Posterior cingulate gyrus (tissue), 11 donors: ENCODE results near the gene CKAP2.
"Not testable (repeated sequence)": the region's sequence is repeated elsewhere in the genome, so short reads cannot be mapped to it uniquely, and the experiment has no call there.

Experiments used
- DNase-seq, 10 donors: peaks; one replicate each; pipeline versions ENCODE4 v3.0.0 to v3.0.0-alpha.2; 2020 to 2021; ENCODE audit warnings: mixed read lengths in 3 of 10
- intact Hi-C: fragments of 100-400 bp; cut with DNase I; formaldehyde crosslinking; loops from one replicate; pipeline ENCODE4 v1.15.1; 2023

The CKAP2 gene

DNA sequence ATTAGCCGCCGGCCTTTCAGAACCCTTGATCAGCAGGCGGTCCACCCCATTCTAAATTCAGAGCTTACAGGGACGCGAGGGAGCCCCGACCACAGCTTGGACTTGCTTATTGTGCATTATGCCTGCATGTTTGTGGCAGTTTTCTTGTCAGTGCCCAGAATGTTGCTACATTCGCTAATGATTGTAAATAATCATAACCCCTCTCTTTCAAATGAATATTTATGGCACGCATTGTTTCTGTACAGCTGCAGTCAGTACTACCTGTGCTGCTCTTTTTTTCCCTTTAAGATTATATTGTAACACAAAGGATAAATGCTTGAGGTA is 4.5 kb upstream of the CKAP2 start:
- DNase-seq: no peak
- intact Hi-C loops: loop anchor here (1.0 to 10.0 kb wide), 4 partner anchors 48 to 246 kb away; partner anchors contain the start of gene SUGT1

DNA sequence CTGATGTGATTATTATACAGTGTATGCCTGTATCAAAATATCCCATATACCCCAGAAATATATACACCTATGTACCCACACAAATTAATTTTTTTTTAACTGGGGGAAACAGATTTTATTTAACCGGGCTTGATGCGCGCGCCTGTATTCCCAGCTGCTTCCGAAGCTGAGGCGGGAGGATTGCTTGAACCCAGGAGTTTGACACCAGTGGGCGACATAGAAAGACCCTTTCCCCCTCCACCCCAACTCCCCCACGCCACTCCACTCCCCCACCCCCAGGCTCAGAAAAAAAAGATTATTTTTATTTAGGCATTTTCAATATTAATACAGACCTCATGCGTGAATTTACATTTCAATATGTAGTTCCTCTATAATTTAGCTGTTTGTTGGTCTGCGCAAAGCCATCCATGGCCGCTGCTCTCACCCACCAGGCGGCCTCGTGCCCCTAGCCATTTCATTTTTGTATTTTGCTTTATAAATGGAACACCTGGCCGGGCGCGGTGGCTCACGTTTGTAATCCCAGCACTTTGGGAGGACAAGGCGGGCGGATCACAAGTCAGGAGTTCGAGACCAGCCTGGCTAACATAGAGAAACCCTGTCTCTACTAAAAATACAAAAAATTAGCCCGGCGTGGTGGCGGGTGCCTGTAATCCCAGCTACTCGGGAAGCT is 4.0 kb upstream of the CKAP2 start:
- peak in 2 of 10 donors; percentile 55 to 60 for DNase-seq
- intact Hi-C loops: loop anchor here (5.0 to 10.0 kb wide), 3 partner anchors 49 to 246 kb away; partner anchors contain the start of gene SUGT1

DNA sequence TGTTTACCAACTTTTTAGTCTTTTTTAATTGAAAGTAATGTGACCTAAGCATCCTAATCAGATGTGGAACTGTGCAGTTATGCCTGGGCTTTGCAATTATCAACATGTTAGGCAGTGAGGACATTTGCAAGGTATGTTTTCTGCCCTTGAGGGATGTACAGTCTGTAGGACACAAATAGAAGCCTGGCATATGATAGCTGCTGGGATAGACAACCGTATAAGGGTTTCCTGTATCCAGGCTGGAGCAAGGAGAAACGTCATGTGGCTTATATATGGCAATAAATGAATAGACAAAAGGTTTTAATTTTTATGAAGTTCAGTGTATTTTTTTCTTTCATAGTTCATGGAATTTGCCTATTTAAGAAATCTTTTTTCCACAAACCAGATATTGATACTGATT is 2.8 kb upstream of the CKAP2 start:
- intact Hi-C loops: loop anchor here (5.0 to 10.0 kb wide), 3 partner anchors 50 to 248 kb away; partner anchors contain the start of gene SUGT1
- DNase-seq: no peak

DNA sequence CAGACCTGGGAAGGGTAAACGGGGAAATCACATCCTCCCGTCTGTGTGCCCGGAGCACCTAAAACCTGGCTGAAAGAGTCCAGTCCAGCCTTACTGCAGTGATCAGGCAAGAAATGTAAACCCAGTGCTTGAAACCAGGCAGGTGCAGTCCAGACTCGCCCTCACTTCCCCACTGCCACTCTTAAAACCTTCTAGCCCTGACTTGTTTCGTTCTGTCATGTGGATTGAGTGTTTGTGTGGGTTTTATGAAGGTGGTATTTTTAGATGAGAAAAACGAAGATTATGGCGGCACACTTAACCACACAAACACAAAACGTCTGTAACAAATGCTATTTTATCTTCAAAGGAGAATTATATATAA is 839 bp upstream of the CKAP2 start:
- DNase-seq: peak in 4 of 10 donors; percentile 10 to 68 (median 60)
- intact Hi-C loops: loop anchor here (5.0 to 10.0 kb wide), 3 partner anchors 52 to 250 kb away; partner anchors contain the start of gene SUGT1

DNA sequence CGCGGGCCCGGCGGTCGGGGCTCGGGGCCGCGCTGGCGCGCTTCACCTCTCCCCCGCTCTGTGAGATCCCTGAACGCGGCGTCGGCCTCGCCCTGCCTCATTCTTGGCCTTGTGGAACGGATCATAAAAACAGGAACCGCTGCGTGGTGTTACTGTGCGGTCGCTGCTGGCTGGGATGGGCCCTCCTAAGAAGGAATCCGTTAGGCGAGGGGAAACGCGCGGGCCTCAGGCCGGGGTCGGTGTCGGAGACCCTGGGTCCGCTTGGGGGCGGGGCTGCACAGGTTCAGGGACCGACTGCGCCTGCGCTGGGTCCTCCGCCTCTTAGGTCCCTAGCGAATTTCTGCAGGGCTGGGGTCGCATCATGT is 381 bp downstream of the CKAP2 start:
- intact Hi-C loops: loop anchor here (10.0 kb wide), 1 partner anchor 251 kb away; no protein-coding TSS in a partner anchor
- peak; percentile 44 to 94 (median 62) for DNase-seq

DNA sequence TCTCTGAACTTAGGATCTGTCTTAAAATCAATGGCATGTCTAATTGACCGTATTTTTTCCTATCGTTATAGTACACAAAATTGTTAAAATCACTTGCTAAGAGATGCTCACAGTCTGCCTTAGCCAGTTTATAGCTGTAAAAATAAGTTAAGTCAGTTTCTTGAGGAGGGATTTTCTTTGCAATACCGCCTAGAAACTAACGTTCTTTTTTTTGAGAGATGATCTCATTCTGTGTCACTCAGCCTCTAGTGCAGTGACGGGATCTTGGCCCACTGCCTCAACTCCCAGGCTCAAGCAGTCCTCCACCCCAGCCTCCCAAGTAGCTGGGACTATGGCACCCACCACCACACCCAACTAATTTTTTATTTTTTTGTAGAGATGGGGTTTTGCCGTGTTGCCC is 4.4 kb downstream of the CKAP2 start:
- no peak for DNase-seq
- intact Hi-C loops: loop anchor here (10.0 kb wide), 1 partner anchor 255 kb away; no protein-coding TSS in a partner anchor

DNA sequence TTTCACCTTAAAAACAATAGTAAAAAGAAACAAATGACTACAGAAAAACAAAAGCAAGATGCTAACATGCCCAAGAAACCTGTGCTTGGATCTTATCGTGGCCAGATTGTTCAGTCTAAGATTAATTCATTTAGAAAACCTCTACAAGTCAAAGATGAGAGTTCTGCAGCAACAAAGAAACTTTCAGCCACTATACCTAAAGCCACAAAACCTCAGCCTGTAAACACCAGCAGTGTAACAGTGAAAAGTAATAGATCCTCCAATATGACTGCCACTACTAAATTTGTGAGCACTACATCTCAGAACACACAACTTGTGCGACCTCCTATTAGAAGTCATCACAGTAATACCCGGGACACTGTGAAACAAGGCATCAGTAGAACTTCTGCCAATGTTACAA is 6.0 kb downstream of the CKAP2 start:
- intact Hi-C loops: no loop called here
- no peak for DNase-seq

DNA sequence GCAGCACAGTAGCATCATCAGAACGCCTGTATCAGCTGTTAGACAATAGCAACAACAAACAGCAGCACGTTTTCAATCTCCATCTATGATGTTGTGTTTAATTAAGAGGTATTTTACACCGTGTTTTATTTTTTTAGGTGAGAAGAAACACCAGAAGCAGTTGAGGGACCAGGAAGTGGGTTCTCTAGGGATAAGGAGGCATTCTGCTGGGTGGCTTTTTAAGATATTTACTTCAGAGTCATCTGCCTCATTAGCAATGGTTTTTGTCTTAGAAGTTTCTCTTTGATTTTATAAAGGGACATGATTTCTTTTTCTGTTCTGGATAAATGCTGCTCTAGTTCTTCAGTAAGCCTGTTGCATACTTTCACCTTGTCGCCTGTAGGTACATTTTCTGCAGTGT is 8.2 kb downstream of the CKAP2 start:
- no peak for DNase-seq

DNA sequence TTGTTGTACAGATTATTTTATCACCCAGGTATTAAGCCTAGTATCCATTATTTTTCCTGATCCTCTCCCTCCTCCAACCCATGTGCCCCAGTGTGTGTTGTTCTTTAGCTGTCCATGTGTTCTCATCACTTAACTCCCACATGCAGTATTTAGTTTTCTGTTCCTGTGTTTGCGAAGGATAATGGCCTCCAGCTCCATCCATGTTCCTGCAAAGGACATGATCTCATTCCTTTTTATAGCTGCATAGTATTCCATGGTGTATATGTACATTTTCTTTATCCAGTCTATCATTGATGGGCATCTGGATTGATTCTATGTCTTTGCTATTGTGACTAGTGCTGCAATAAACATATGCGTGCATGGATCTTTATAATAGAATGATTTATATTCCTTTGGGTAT is 13.2 kb downstream of the CKAP2 start:
- intact Hi-C loops, DNase-seq: not testable (repeated sequence)

More for the DNA sequence above, 8.2 kb downstream of the CKAP2 start:
- intact Hi-C loops: no loop called here

DNA sequence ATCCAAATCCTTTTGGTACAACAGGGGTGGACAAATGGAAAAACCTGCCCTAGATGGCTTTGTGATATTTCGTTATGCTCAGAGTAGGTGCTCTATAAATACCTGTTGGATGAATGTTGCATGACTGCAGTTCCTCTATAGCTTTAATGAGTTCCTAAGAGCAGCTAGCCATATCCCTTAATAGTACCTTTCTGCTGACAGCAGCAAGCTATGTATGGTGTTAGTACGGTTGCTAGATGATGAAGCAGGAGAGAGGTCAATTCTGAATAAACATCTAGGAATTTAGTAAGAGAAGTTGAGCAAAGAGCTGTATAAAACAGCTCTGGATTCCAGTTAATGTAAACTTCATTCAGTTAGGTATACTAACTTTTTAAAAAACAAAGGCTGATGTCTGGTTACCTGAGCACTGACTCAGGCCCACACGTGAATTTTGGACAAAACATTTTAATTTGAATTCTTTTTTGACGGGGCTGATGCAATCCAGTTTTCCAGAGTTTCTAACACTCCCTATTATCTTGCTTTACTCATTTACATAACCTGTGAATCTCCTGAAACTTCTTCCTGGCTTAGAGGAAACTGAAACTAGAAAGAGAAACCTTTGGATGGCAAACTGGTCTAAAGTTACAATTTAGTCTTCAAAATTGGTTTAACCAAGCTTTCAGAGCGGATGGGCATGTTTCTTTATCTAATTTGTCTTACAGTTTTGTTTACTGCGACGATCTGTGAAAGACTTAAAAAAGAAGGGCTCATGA is 25.6 kb downstream of the CKAP2 start:
- DNase-seq, intact Hi-C loops: not testable (repeated sequence)

DNA sequence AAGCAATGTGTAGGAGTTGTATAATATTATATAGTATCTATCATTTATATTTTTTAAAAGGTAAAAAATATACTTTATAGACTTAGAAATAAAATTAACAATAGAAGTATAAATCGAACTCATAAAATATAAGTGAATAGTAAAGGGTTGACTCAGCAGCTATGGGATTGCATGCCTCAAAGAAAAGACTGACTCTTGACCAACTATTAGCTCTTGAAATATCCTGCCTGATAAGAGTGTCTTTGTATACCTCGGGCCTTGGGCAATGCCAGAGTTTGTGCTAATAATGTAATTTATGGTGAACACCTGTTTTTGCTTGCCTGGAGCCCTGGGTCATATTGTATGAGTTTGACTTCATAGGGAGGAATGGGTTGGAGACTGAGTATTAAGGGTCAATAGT is 31.8 kb downstream of the CKAP2 start:
- DNase-seq, intact Hi-C loops: not testable (repeated sequence)

DNA sequence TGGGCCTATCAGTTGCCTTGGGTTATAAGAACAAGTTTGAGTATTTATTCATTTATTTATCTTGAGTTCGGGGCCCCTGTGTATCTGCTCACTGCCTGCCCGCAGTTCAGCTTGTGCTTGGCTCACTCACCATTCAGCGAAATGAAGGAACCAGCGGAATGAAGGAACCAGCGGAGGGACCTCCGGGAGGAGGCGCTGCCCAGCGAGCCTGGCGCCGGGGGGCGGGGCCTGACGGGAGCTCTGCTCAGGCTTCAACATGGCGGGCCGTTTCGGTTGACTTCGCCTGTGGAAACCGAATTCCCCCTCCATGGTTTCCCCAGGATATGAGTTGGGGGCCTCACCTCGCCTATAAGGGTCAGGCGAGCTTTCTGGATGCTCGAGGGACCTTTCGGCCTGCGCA is 33.5 kb downstream of the CKAP2 start:
- DNase-seq, intact Hi-C loops: not testable (repeated sequence)

DNA sequence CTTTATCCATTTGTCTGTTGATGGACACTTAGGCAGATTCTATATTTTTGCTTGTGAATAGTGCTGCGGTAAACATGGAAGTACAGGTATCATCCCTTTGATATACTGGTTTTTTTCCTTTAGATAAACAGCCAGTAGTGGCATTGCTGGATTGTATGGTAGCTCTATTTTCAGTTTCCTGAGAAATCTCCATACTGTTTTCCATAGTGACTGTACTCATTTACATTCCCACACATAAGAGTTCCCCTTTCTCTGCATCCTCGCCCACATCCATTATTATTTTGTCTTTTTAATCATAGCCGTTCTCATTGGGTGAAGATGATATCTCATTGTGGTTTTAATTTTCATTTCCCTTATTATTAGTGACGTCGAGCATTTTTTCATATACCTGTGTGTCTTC is 35.7 kb downstream of the CKAP2 start:
- intact Hi-C loops, DNase-seq: not testable (repeated sequence)

DNA sequence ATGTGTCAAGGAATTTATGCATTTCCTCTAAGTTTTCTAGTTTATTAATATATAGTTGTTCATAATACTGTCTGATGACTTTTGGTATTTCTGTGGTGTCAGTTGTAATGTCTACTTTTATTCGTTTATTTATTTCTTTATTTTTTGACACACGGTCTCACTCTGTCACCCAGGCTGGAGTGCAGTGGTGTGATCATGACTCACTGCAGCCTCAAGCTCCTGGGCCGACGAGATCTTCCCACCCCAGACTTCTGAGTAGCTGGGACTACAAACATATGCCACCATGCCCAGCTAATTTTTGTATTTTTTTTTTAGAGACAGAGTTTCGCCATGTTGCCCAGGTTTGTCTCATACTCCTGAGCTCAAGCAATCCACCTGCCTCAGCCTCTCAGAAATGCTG is 39.0 kb downstream of the CKAP2 start:
- intact Hi-C loops, DNase-seq: not testable (repeated sequence)

DNA sequence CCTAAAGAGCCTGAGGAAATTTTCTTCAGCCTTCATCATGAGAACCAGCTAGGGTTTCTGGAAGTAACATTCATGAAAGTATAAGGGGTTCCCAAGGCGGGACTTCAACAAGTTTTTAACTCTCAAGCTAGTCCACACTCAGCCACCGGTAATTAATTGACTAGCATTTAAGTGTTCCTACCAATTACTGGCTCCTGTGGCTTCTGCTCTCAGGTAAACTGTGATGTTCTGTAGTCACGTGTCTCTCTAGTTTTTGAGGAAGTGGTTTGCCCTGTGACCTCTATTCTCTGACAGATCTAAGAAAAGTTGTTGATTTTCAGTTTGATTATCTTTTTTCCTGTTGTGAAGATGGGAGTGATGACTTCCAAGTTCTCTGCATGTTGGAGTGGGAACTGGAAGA is 42.7 kb downstream of the CKAP2 start:
- DNase-seq, intact Hi-C loops: not testable (repeated sequence)

DNA sequence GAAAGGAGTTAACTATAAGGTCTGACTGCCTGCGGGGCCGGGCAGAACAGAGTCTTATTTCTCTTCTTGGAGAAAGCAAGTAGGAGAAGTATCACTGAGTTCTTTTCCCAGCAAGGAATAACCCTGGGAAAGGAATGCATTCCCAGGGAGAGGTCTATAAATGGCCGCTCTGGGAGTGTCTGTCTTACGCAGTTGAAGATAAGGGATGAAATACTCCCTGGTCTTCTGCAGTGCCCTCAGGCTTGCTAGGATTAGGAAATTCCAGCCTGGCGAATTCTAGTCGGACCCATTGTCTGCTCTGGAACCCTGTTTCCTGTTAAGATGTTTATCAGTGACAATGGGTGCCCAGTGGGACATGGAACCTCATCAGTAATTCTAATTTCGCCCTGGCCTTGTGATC is 47.0 kb downstream of the CKAP2 start:
- DNase-seq, intact Hi-C loops: not testable (repeated sequence)

DNA sequence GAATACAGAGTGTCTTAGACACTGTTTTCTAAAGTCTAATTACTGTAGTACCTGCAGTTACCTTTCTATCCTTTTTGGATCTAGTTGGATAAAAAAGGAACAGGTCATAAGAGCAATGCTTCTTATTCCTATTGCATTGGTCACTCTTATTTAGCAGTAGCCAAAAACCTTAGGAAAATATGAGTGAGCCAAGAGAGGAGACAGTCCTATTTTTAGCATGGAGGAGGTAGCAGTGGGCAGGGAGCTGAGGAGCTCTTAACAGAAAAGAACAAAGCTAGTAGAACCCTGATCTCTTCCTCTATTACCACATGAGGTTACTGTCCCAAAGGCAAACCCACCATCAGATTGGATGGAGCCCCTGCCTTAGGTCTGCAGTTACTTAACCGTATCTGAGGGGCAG is 50.6 kb downstream of the CKAP2 start:
- DNase-seq, intact Hi-C loops: not testable (repeated sequence)

DNA sequence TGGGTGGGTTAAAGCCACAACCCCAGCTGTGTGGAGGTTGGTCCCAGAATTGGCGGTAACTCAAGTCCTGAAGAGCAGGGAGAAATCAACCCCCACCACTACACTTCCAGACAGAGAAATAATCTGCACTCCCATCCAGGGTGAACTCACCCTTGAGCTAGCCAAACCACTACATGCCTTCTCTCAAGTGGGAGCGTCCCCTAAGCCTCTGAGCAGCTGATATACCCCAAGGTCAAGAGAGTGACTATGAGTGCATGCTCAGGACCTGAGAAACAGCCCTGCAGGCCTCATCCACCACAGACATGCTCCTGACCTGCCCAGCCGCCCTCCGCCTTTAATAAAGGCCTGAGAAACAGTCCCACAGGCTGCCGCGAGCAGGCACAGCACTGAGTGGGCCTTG is 54.3 kb downstream of the CKAP2 start:
- intact Hi-C loops, DNase-seq: not testable (repeated sequence)

DNA sequence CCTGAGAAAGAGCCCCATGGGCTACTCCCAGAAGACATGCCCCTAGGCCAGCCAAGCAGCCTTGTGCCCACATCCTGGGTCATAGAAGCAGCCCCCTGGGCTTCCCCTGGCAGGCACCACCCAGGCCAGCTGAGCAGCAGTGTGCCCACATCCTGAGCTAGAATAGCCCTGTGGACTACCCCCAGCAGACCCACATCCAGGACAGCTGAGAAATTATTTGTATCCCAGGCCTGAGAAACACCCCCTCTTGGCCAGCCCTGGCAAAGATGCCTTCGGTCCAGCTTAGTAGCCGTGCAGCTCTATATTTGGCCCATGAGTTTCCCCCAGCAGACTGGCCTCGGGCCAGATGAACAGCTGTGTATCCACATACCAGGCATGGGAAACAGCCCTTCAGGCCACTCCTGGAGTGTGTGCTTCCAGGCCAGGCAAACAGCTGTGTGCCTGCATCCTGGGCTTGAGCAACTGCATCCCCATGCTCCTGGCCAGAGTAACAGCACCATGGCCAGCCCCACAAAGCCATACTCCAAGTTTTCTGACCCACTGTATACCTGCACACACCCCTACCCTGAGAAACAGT is 55.0 kb downstream of the CKAP2 start:
- peak in 1 of 10 donors; percentile 25 for DNase-seq
- intact Hi-C loops: not testable (repeated sequence)

DNA sequence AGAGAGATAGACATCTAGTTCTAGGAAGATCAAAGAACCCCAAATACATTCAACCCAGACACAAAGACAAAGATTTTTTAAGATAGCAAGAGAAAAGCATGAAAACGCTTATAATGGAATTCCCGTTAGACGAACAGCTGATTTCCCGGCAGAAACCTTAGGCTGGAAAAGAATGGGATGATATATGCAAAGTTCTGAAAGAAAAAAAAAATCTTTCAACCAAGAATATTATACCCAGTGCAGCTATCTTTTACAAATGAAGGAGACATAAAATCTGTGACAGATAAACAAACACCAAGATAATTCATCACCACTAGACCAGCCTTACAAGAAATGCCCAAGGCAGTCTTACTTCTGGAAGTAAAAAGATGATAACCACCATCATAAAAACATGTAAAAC is 56.3 kb downstream of the CKAP2 start:
- intact Hi-C loops, DNase-seq: not testable (repeated sequence)

DNA sequence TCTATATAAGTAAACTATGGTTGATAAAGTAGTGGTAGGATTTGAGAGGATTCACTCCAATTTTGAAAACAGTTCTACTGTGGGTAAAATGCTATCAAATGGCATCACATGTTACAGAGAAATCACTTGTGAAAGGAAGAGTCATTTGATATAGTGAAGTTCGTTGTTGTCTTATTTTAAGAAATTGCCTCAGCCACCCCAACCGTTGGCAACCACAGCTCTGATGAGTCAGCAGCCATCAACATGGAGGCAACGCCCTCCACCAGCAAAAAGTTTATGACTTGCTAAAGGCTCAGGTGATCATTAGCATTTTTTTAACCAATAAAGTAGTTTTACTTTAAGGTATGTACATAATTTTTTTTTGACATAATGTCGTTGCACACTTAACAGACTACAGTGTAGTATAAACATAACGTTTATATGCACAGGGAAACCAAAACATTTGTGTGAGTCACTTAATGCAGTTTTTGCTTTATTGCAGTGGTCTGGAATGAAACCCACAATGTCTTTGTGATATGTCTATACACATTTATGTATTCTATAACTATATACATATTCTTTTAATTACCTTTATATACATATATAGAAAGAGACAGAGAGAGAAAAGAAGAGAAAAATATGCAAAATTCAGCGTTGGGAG is 58.8 kb downstream of the CKAP2 start:
- DNase-seq, intact Hi-C loops: not testable (repeated sequence)
